Hematopoietic multipotent progenitor cell treated with erythropoietin and hydrocortisone succinate and interleukin-3 and kit ligand, for 15 days (in vitro differentiated cells): ENCODE data around the gene OR2A7.
A peak's percentile ranks its signal among the peaks of the same experiment; 100 is the strongest.
"Not testable (repeated sequence)": the region's sequence is repeated elsewhere in the genome, so short reads cannot be mapped to it uniquely, and the experiment has no call there.

Experiments
- DNase-seq: peaks from one replicate; pipeline ENCODE4 v3.0.0-alpha.2; 2015; ENCODE audit warnings: low spot score

Gene OR2A7, protein sequence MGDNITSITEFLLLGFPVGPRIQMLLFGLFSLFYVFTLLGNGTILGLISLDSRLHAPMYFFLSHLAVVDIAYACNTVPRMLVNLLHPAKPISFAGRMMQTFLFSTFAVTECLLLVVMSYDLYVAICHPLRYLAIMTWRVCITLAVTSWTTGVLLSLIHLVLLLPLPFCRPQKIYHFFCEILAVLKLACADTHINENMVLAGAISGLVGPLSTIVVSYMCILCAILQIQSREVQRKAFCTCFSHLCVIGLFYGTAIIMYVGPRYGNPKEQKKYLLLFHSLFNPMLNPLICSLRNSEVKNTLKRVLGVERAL

DNA sequence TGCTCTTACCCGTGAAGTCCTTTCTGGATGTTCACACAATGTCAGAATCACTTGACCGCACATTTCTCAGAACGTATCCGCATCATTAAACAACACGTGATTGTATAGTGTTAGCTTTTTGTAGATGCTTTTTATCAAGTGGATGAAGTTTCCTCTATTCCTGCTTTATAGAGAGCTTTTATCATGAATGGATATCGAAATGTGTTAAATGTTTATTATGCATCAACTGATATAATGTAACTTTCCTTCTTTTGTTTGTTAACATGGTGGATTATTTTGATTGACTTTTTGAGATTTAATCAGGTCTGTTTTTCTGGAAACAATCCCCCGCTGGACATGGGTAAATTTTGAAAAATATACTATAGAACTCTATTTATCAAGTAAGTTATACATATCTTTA, at the start of gene OR2A7:
TSS of gene OR2A7 (minus strand) at position 101 of the 400 bp plus-strand sequence. CDS start 5,164 bp downstream, outside the sequence.
- DNase-seq, result not testable (repeated sequence)

DNA sequence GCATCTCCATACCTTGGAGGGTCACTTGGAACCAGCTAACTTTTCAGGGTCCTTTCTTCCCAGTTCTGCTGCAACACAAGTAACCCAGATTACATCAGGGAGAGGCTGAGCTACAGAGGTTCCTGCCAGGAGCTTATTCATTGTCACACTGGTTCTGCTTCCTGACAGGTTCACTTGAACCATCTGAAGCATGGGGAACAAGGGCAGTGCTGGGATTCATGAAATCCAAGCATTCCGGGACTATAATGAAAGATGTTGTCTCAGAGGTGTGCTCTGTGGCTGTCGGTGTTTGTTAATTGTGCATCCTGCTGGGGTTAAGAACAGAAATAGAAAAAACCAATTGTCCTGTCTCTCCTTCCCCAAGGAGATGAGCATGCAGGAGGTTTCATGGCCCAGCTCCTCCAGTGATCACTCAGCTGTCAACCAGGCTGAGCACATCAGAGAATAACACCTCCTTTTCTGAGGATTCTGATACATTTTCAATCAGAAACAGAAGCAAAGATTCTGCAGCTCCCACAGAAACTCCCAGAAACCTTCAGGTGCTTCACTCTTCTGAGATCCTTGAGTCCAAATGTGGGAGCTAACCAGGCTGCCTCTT, 47.4 kb upstream of the OR2A7 start, which contains the start of gene OR2A1:
TSS of gene OR2A1 (plus strand) at position 548 of the 598 bp plus-strand sequence. CDS start 5,706 bp downstream, outside the sequence.
- DNase-seq, result not testable (repeated sequence)

DNA sequence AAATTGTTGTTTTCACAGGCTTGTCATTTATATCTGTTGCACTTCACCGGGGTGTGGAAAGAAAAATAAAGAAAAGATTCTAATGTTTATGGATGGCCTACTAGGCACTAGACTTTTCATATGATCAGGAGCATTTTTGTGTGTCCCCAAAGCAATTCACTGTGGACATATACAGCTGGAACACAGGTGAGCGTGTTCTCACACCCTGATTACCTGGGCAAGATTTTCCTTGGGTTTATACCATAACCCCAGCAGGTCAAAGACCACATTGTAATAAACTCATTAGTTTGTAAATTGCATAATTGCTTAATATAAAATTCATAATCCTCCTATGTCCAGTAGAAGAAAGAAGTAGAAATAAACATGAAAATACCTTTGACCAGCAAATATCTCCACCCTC, 46.6 kb upstream of the OR2A7 start:
- not testable (repeated sequence) for DNase-seq

DNA sequence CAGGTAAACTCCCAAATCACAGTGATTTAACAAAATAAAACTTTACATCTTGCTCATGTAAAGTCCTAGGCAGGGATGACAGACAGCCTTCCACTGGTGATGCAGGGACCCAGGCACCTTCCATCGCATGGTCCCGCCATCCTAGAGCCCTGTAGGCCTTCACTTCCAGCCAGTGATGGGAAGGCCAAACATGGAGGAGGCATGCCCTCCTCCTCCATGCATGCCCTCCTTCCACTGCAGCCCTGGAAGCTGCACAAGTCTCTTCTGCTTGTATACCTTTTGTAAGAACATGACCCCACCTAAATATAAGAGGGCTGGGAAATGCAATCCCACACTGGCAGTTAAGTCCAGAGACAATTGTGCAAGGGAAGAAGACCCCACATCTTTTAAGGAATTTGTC, 45.1 kb upstream of the OR2A7 start:
- not testable (repeated sequence) for DNase-seq

DNA sequence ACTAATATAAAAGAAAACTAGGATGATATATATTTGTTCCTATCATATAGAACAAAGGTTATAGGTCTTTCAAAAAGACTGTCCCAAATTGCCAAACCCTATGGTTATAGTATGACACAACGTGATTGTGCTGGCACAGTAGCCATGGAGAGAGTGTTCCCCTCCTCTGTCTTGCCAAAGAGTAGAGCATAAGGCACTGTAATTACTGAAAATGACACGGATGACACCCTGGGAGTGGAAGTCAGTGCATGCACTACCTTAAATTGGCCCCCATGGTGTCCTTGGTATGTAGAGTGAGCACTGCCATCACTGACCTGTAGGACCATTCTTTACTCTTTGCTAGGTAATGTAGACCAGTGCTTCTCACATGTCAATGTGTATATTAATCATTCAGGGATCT, 40.6 kb upstream of the OR2A7 start:
- DNase-seq, result not testable (repeated sequence)

DNA sequence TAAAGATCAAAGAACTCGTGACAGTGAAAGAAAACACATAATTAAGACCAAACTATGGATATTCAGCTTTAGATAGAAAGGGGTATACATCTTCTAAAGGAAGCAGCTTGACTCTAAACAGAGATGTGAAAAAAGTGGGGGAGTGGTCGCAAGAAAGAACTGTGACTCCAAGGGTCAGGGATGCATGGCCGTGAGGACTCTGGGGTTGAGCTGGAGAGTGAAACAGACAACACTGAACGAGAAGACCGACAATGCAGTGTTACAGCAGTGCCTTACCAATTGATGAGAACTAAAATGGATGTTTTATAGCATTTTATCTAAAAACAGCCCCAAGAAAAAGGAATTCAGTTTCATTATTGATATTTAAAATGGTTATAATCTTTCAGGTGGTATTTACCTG, 39.0 kb upstream of the OR2A7 start:
- not testable (repeated sequence) for DNase-seq

DNA sequence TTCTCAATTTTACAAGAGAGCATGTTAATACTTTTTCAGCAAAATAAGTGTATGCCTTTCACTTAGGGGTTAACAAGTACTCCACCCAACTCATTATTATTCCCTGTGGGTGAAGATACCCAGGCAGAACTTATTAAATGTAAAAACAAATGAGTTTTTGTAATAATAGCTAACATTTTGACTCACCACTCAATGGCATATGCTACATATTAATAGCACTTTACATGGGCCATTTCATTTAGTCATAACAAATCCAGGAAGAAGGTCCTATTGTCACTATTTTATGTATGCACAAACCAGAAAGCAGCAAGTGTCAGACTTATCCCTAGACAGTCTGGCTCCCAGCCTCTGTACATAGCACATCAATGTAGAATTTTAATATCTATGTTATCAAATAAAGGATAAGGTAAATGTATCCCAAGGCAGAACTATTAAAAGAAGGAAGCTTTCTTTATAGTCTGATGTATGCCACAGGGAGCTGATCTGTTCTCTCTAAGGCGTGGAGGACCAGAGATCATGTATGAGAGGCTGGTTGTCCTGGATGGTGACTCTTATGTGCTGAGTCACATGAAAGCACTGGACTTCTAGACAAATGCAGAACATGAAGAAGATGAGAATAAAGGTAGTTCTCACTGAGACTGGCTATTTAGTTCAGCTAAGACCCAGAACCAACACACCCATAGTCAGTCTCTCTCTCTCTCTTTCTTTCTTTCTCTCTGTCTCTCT, 38.1 kb upstream of the OR2A7 start:
- peak; percentile 1 for DNase-seq

DNA sequence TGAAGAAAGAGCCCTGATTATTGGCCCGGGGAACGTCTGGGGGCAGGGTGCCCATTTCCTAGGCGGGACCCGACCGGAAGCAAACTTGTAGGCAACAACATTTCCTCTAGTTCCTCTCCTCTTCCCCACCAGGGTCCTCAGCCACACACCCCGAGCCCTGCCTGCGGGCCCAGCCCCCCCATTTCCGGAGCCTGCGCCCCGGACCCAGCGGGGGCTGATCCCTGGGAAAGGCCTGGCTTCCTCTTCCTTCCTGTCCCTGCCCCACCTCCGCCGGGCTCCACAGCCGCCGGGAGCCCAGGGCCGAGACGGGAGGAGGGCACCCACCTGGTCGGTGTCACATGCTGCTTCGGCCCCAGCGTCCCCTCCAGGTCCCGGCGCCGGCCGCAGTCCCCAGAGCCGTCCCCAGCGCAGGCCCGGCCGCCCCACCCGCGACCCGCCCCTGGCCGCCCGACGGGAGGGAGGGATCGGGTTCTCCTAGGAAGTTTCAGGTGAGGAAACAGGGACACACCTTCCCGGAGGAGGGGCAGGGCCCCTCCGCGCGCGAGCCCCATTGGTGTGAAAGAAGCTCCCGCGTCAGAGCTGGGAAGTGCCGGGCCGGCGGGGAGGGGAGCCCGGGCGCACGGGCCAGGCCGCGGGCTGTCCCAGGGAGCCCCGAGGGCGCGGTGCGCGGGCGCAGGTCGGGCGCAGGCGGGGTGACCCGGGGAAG, 29.4 kb upstream of the OR2A7 start:
- DNase-seq, result not testable (repeated sequence)

DNA sequence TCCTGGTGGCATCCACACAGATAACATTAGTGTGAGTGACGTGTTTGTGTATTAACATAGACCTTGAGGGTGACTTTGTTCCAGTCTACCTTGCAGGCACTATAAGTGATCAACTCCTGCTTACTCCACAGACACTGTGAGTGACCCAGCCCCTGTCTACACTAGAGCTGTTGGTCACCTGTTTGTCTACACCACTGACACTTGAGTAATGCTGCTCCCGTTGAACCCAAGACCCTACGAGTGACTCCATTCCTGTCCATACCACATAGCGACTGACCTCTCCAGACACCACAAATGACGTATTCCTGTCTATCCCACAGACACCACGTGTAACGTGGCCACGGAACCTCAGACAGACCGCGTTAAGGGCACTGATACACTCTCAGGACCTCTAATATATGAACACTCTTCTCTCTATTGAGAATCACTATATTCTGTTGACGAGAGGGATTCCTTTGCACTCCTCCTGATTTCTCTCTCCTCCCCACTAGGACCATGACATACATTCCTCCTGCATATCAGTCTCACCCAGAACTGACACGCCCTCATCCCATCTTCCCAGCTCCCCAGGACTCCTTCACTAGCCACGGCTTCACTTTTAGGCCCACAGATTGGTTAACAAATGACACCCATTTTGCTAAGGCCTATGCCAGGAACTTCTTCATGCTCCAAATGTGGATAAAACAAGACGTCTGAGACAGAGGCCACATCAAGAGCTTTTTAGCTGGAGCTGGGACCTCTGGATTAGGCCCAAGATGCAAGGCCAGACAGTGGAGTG, 28.0 kb upstream of the OR2A7 start:
- not testable (repeated sequence) for DNase-seq

DNA sequence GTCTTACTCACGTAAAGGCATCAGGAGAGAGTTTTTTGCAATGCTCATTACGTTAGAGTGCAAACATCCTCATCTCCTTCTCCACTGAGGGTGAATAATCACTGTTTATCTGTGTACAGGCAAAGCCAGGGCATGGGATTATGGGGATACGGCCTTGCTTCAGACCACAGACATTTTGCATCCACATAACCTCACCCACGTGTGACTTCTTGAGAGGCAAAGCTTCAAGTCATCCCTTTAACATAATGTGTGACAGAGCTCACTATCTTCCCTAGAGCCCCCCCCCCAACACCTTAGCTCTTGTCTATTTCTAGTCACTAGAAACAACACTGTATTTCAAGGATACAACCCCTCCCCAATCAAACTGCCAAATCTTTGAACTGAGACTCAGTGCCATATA, 27.0 kb upstream of the OR2A7 start:
- not testable (repeated sequence) for DNase-seq

DNA sequence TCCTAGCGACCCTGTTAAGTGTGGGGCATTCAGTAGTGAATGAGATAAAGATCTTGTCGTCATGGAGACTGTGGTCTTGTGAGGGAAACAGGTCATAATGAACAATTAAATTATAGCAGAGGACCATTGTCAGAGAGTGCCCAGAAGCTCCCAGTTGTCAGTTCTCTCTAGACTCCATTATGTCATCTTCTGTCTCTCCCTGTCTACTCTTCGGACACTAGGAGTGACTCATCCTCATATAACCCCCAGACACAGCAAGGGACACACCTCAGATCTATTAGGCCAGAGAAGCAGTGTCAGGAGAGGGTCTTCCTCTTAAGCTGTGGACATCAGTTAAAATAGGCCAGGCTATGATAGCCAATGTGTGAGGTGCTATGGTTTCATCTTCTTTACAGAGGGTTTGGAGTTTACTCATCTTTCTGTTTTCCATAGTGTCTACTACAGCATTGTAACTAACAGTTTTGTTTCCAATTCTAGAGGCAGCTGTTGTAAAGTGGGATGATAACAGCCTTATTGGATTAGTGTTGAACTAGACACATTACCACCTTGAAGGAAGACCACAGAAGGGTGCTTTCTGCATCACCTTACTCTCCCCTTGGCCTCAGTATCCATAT, 22.7 kb upstream of the OR2A7 start:
- DNase-seq, result not testable (repeated sequence)

DNA sequence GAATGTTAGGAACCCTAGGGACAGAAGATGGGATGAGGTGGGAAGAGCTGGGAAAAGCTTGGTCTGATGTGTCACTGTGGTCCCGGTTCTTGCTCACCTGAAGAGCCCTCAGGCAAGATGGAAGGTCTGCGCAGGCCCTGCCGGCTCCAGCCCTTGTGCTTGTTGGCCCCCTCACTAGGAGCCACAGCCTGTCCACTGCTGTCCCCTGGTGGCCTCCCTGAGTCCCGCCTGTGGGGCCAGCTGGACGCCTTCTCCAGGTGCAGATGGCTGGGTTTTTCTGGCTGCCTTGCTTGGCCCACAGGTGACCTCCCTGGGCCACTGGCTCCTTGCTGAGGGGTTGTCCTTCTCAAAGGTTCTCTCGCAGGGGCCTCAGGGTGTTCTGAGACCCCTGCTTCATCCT, 19.1 kb upstream of the OR2A7 start:
- DNase-seq, result not testable (repeated sequence)

DNA sequence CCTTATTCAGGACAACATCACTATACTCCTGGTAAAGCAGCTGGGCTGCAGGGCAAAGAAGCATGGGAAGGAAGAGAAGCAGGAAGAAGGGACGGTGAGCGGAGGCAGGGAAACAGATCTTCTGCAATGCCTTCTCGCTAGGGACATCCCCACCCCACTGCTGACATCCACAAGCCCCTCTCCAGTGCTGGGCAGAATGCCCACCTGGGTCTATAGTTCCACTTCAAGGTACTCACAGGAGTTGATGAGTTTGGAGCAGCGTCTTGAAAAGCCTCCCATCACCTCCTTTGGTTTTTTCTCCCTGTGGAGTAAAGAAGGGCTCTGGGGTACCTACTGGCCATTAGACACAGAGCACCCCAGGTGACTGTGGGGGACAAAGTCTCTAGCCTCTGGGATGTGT, 17.9 kb upstream of the OR2A7 start:
- not testable (repeated sequence) for DNase-seq

DNA sequence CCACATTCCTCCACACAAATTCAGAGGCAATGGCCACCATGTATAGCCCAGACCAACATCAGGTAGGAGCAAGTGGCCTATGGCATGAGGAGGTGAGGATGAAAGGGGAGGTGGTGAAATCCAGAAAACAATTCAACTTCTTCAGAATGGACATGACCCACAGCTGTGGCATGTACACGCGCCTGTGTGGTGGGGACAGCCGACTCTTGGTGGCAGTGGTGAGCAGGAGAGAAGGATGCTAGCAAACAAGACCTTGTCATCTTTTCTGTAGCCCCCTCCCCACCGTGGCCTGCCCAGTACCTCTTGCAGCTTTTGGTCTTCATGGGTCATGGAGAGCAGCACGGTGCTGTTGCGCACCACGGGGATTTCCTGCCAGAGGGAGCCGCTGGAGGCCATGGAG, 17.4 kb upstream of the OR2A7 start:
- not testable (repeated sequence) for DNase-seq

DNA sequence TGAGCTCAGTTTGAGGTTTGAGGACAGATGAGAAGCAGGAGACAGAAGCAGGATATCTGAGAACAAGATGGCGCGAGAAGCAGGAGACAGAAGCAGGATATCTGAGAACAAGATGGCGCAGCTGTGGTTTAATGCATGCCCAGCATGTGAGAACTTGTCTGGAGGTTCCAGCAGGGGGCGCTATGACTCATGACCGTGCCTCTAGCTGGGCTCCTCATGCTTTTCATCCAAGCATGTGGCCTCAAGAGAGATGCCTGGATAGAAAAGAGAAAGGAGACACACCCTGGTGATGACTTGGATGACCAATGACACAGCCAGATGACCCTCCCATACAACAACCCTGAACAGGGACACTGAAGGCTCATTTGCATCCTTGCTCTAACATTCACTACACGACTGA, 15.4 kb upstream of the OR2A7 start:
- DNase-seq, result not testable (repeated sequence)

DNA sequence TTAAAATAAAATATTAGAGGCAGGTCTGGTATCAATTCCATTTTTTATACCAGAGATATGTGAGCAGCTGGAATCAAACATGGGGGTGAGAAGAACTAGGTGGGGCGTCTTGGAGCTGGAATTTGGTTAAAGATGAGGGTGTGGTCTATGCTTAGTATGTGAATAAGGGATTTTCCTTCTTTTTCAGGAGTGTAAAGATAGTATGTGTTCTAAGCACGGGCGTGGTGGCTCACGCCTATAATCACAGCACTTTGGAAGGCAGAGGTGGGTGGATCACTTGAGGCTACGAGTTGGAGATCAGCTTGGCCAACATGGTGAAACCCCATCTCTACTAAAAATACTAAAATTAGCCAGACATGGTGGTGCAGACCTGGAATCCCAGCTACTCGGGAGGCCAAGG, 10.7 kb upstream of the OR2A7 start:
- DNase-seq, result not testable (repeated sequence)

DNA sequence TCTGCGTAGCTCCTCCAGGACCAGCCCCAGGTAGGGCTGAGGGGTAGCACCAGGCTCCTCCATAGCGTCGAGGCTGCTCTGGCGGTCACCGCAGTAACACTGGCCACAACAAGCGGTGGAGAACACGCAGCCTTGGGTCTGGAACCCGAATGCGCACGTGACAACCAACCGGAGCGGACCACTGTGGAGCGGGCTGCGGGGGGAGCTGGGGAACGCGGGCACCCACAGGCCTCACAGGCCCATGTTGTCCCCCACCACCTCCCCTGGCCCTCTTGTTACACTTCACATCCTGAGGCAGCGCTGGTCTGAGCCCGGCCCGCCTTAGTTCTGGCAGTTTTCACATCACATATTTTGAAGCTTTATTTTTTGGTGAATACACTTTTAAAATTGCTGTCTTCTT, 4.6 kb upstream of the OR2A7 start, which contains the start of gene CTAGE8:
TSS of gene CTAGE8 (minus strand) at position 101 of the 400 bp plus-strand sequence. CDS start at position 63, 38 bp downstream.
- not testable (repeated sequence) for DNase-seq

DNA sequence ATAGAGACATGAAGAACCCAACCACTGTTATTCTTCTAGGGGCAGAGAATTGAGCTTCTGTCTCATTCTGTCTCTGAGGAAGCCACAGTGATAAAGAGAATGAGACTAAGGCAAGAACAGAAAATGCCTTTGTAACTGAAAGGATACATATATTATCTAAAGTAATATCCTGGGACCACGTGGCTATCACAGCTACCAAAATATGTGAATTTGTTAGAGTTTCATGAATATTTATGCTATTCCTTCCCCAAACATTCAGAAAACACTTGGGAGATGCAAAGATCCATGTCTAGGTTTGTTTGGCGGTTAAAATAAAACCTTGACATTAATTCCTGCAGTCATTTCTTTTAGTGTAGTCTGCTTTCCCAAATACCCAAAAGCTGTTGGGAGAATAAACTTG, 2.5 kb downstream of the OR2A7 start:
- DNase-seq, result not testable (repeated sequence)

DNA sequence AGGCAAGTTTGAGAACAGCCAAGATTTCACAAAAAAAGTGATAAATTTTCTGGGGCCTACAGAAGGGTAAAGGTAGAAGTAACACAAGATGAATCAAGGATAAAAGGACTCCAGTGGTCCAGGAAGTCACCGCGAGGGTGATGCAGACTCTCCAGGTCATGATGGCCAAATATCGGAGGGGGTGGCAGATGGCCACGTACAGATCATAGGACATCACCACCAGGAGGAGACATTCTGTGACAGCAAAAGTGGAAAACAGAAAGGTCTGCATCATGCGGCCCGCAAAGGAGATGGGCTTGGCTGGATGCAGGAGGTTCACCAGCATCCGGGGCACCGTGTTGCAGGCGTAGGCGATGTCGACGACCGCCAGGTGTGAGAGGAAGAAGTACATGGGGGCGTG, 5.5 kb downstream of the OR2A7 start:
- DNase-seq, result not testable (repeated sequence)

DNA sequence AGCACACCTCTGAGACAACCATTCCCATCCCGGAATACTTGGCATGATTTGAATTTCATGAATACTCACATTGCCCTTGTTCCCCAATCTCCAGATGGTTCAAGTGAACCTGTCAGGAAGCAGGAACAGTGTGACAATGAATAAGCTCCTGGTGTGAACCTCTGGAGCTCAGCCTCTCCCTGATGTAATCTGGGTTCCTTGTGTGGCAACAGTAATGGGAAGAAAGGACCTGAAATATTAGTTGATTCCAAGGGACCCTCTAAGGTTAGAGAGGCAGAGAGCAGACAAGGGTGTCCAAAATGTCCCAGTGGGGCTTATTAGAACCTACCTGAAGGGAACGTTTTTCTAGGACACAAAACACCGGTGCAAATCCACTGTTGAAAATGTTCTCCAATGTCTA, 8.5 kb downstream of the OR2A7 start:
- DNase-seq, result peak; percentile 2

DNA sequence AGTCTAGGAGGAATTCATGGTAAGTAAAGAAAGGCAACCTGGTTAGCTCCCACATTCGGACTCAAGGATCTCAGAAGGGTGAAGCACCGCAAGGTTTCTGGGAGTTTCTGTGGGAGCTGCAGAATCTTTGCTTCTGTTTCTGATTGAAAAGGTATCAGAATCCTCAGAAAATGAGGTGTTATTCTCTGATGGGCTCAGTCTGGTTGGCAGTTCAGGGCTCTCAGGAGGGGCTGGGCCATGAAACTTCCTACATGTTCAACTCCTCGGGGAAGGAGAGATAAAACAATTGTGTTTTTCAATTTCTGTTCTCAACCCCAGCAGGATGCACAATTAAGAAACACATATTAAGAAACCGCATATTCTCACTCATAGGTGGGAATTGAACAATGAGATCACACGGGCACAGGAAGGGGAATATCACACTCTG, 9.1 kb downstream of the OR2A7 start:
- peak; percentile 2 for DNase-seq
